OCI-LY7 (cell line): ENCODE data around the gene EMD. TPM values are rescaled to one million over a fixed set of nuclear protein-coding genes. Genes with fewer than 3 reads are reported as not detected.

Experiments used
- BruUV-seq: library from RNA; stranded (reverse); fragments of 400-500 nt; replicated peaks from 2 replicates; lab custom pipeline; 2021; lab: Mats Ljungman, UMichigan
- CTCF ChIA-PET: fragments of 300-600 bp; sonication (Branson Sonifier 250); formaldehyde crosslinking; loops from one replicate; lab custom pipeline; 2022; ENCODE audit warnings: antibody characterized with exemption; ENCODE audit not compliant: unreplicated experiment; lab: Charles Lee
- POLR2A ChIA-PET: fragments of 300-600 bp; sonication (Branson Sonifier 250); formaldehyde crosslinking; loops from one replicate; lab custom pipeline; 2022; ENCODE audit warnings: antibody characterized with exemption; lab: Charles Lee
- DNase-seq: peaks from one replicate; pipeline ENCODE4 v3.0.0-alpha.2; 2015; ENCODE audit warnings: low spot score
- H2AFZ ChIP-seq: fragments of 200-600 bp; sonication (generic), shearing (Covaris generic); 2 replicates; pipeline ENCODE4 v1.6.1; 2014; ENCODE audit warnings: mild to moderate bottlenecking, antibody characterized with exemption, low read length, moderate library complexity
- H3K27ac ChIP-seq: fragments of 200-600 bp; sonication (generic); 2 replicates; pipeline ENCODE4 v1.5.1; 2014; ENCODE audit warnings: mixed run types, low read depth, mild to moderate bottlenecking, moderate library complexity, low read length, inconsistent platforms; ENCODE audit not compliant: poor library complexity, severe bottlenecking
- H3K36me3 ChIP-seq: fragments of 200-600 bp; sonication (generic); 2 replicates; pipeline ENCODE4 v1.6.1; 2014; ENCODE audit warnings: mild to moderate bottlenecking, antibody characterized with exemption, low read length, moderate library complexity, mixed read lengths; ENCODE audit not compliant: insufficient read depth
- H3K4me1 ChIP-seq: fragments of 200-600 bp; sonication (generic); 2 replicates; pipeline ENCODE4 v1.5.1; 2014; ENCODE audit warnings: mild to moderate bottlenecking, low read length; ENCODE audit not compliant: insufficient read depth, poor library complexity, severe bottlenecking
- H3K4me2 ChIP-seq: fragments of 200-600 bp; sonication (generic); 2 replicates; pipeline ENCODE4 v1.6.1; 2014; ENCODE audit warnings: mild to moderate bottlenecking, low read length
- H3K4me3 ChIP-seq: fragments of 200-600 bp; sonication (generic); 2 replicates; pipeline ENCODE4 v1.5.1; 2014; ENCODE audit warnings: mild to moderate bottlenecking, low read depth, low read length; ENCODE audit not compliant: poor library complexity, severe bottlenecking
- H3K79me2 ChIP-seq: fragments of 200-600 bp; sonication (generic); 2 replicates; pipeline ENCODE4 v1.6.1; 2016; ENCODE audit warnings: low read depth, mild to moderate bottlenecking, low read length, moderate library complexity, mixed read lengths; ENCODE audit not compliant: insufficient read depth
- H3K9me2 ChIP-seq: fragments of 200-600 bp; sonication (generic); 2 replicates; pipeline ENCODE4 v1.6.1; 2016; ENCODE audit warnings: mild to moderate bottlenecking, low read length, mixed read lengths; ENCODE audit not compliant: insufficient read depth
- H3K9me3 ChIP-seq: fragments of 200-600 bp; sonication (generic); 2 replicates; pipeline ENCODE4 v1.6.1; 2014; ENCODE audit warnings: mild to moderate bottlenecking, mixed run types, low read length, mixed read lengths
- H4K20me1 ChIP-seq: fragments of 200-600 bp; sonication (generic); 2 replicates; pipeline ENCODE4 v1.6.1; 2014; ENCODE audit warnings: mild to moderate bottlenecking, antibody characterized with exemption, low read length, moderate library complexity, mixed read lengths; ENCODE audit not compliant: insufficient read depth
- CTCF ChIP-seq: fragments of 200-600 bp; sonication (generic); conservative IDR thresholded peaks from 2 replicates; pipeline ENCODE4 v1.5.1; 2014; ENCODE audit warnings: mild to moderate bottlenecking, antibody characterized with exemption, low read length, moderate library complexity, mixed read lengths
- EZH2phosphoT487 ChIP-seq: fragments of 200-600 bp; sonication (generic); IDR thresholded peaks from 2 replicates; pipeline ENCODE4 v1.6.1; 2018; ENCODE audit warnings: low read depth, borderline replicate concordance, mild to moderate bottlenecking, mixed run types, antibody characterized with exemption, low read length, moderate library complexity, mixed read lengths
- intact Hi-C: fragments of 100-400 bp; cut with micrococcal nuclease; formaldehyde crosslinking; loops from one replicate; pipeline ENCODE4 v1.10.0; 2022; ENCODE audit not compliant: unreplicated experiment
- total RNA-seq, 2 experiments: library from RNA; depleted of rRNA in 1 of 2; stranded (reverse); fragments of >200 nt in 1 of 2; shearing (Covaris generic) in 1 of 2; gene quantifications; 2 replicates each; pipeline ENCODE4 v1.2.3, GENCODE V29; 2014 to 2022

The EMD gene
- total RNA-seq, 2 experiments from 2014 or later: 35.4 to 64.6 TPM

- ChIA-PET POLR2A (interaction anchor here (0.6 kb wide), 1 partner anchor 135 kb away, joined by 4 read pairs; no protein-coding TSS in a partner anchor), CTCF (no interaction called here)
- Histone ChIP-seq H3K9me2 (no peaks in the 10 kb centered on the region), H3K27ac (no peak overlapping the region), H4K20me1 (no peaks in the 10 kb centered on the region), H3K9me3 (no peaks in the 10 kb centered on the region), H3K79me2 (peaks cover 11% of the 10 kb centered on the region), H3K4me3 (no peak overlapping the region), H3K36me3 (no peaks in the 10 kb centered on the region), H3K4me1 (peaks cover 39% of the 10 kb centered on the region), H3K4me2 (peak overlapping the region; percentile 36; the same call in 1 of the 2 replicates), H2AFZ (peak overlapping the region; percentile 66)
- no TSS peak for BruUV-seq
- intact Hi-C loops: loop anchor here (2.0 to 10.0 kb wide), 2 partner anchors 54 to 450 kb away; partner anchors contain the start of gene ARHGAP4
- TF ChIP-seq EZH2phosphoT487 (no peak), CTCF (no peak)
- no peak for DNase-seq
Observed at GRCh38 chrX:154375156-154375504, 4.0 kb upstream of the EMD start.

- H3K9me3 ChIP-seq: no peaks in the 10 kb centered on the region
- ChIA-PET CTCF (no interaction called here), POLR2A (no interaction called here)
- no peaks in the 10 kb centered on the region for H3K9me2 ChIP-seq
- no peak overlapping the region for H3K4me2 ChIP-seq
- peaks cover 13% of the 10 kb centered on the region for H3K79me2 ChIP-seq
- TF ChIP-seq CTCF (no peak), EZH2phosphoT487 (no peak)
- BruUV-seq: no TSS peak
- no peak overlapping the region for H2AFZ ChIP-seq
- peaks cover 44% of the 10 kb centered on the region for H3K4me1 ChIP-seq
- no peaks in the 10 kb centered on the region for H4K20me1 ChIP-seq
- H3K27ac ChIP-seq: no peak overlapping the region
- DNase-seq: no peak
- peaks cover 4% of the 10 kb centered on the region; the same call in 1 of the 2 replicates for H3K36me3 ChIP-seq
- intact Hi-C loops: loop anchor here (10.0 kb wide), 1 partner anchor 452 kb away; the partner anchor contains the start of gene ARHGAP4
- H3K4me3 ChIP-seq: no peak overlapping the region
Observed at GRCh38 chrX:154376774-154377173, 2.3 kb upstream of the EMD start.

GRCh38 chrX:154378059-154378798 lies 866 bp upstream of the EMD start:
- H3K9me3 ChIP-seq: no peaks in the 10 kb centered on the region
- no TSS peak for BruUV-seq
- H3K4me2 ChIP-seq: peak overlapping the region; percentile 77
- H2AFZ ChIP-seq: no peak overlapping the region
- no peaks in the 10 kb centered on the region for H4K20me1 ChIP-seq
- H3K27ac ChIP-seq: peak overlapping the region; percentile 66
- no peak for TF ChIP-seq EZH2phosphoT487
- TF ChIP-seq CTCF: no peak
- peak overlapping the region; percentile 72 for H3K4me3 ChIP-seq
- H3K79me2 ChIP-seq: peaks cover 13% of the 10 kb centered on the region
- intact Hi-C loops: loop anchor here (1.0 to 10.0 kb wide), 2 partner anchors 406 to 453 kb away; partner anchors contain the start of genes ARHGAP4 and TMEM187
- CTCF ChIA-PET: no interaction called here
- peaks cover 33% of the 10 kb centered on the region for H3K4me1 ChIP-seq
- DNase-seq: peak; percentile 35
- H3K36me3 ChIP-seq: peaks cover 4% of the 10 kb centered on the region; the same call in 1 of the 2 replicates
- POLR2A ChIA-PET: no interaction called here
- no peaks in the 10 kb centered on the region for H3K9me2 ChIP-seq
